GM12878 (cell line): Measurements from ENCODE around the gene HSF4. TPM values are rescaled to one million over a fixed set of nuclear protein-coding genes. Genes with fewer than 3 reads are reported as not detected.

Experiments
- ATAC-seq: fragments of 200-7000 bp; cut with Tn5 transposase; 3 replicates; pipeline ENCODE4 v1.9.1; 2020; ENCODE audit warnings: mild to moderate bottlenecking, moderate library complexity
- BruUV-seq: library from RNA; stranded (reverse); fragments of 400-500 nt; replicated peaks from 2 replicates; lab custom pipeline; 2021; lab: Mats Ljungman, UMichigan
- CTCF ChIA-PET: fragments of 300-600 bp; sonication (Branson Sonifier 250); formaldehyde crosslinking; extraction: SDS; loops from one replicate; lab custom pipeline; 2021; ENCODE audit warnings: inconsistent platforms; lab: Yijun Ruan, JAX
- POLR2A ChIA-PET: fragments of 350-600 bp; formaldehyde crosslinking; extraction: SDS; loops from one replicate; lab custom pipeline; 2021; ENCODE audit warnings: inconsistent platforms; lab: Charles Lee
- RAD21 ChIA-PET: fragments of 300-600 bp; sonication (Branson Sonifier 250); formaldehyde crosslinking; loops from one replicate; lab custom pipeline; 2023; ENCODE audit warnings: antibody characterized with exemption; ENCODE audit not compliant: unreplicated experiment; lab: Charles Lee
- SMC1A ChIA-PET: fragments of 300-600 bp; sonication (Branson Sonifier 250); formaldehyde crosslinking; loops from one replicate; lab custom pipeline; 2023; ENCODE audit not compliant: unreplicated experiment, uncharacterized antibody; lab: Charles Lee
- DNase-seq: peaks from one replicate; pipeline ENCODE4 v3.0.0-alpha.2; 2011; ENCODE audit warnings: low read depth, low spot score
- FAIRE-seq: peaks from 3 replicates; lab custom pipeline; 2011; peaks lifted over from hg19 to GRCh38; lab: Jason Lieb, UNC
- H2AFZ ChIP-seq: 2 replicates; pipeline ENCODE4 v1.6.0; 2011; ENCODE audit warnings: low read depth, low read length, control low read depth; ENCODE audit not compliant: control insufficient read depth
- H3K27ac ChIP-seq: 2 replicates; pipeline ENCODE4 v1.5.1; 2011; ENCODE audit warnings: control low read depth; ENCODE audit not compliant: control insufficient read depth, insufficient read depth
- H3K27me3 ChIP-seq, 2 experiments: replicated peaks in 1 of 2; 2 replicates each; pipeline versions ENCODE4 v1.6.0 to v1.6.1; 2011; ENCODE audit warnings: low read length in 1 of 2; ENCODE audit not compliant: control insufficient read depth in 2 of 2, insufficient read depth in 2 of 2
- H3K36me3 ChIP-seq, 2 experiments: 2 replicates each; pipeline ENCODE4 v1.5.1; 2011; ENCODE audit warnings: low read length in 1 of 2; ENCODE audit not compliant: control insufficient read depth in 2 of 2, insufficient read depth in 2 of 2
- H3K4me1 ChIP-seq: 2 replicates; pipeline ENCODE4 v1.6.1; 2011; ENCODE audit warnings: mild to moderate bottlenecking, low read length, moderate library complexity, mixed read lengths; ENCODE audit not compliant: control insufficient read depth, insufficient read depth
- H3K4me2 ChIP-seq: 2 replicates; pipeline ENCODE4 v1.6.0; 2011; ENCODE audit warnings: control low read depth; ENCODE audit not compliant: control insufficient read depth, insufficient read depth
- H3K4me3 ChIP-seq: fragments of 200-600 bp; sonication (generic); 2 replicates; pipeline ENCODE4 v1.5.1; 2016
- H3K79me2 ChIP-seq: 2 replicates; pipeline ENCODE4 v1.6.0; 2011; ENCODE audit warnings: low read length; ENCODE audit not compliant: control insufficient read depth, insufficient read depth
- H3K9ac ChIP-seq: 2 replicates; pipeline ENCODE4 v1.8.0; 2011; ENCODE audit warnings: low read length, control low read depth, mixed read lengths; ENCODE audit not compliant: control insufficient read depth, insufficient read depth
- H3K9me3 ChIP-seq: replicated peaks from 3 replicates; pipeline ENCODE4 v1.5.1; 2011; ENCODE audit warnings: mild to moderate bottlenecking, low read length; ENCODE audit not compliant: control insufficient read depth, insufficient read depth
- H4K20me1 ChIP-seq: 2 replicates; pipeline ENCODE4 v1.6.0; 2011; ENCODE audit not compliant: control insufficient read depth, insufficient read depth
- CTCF ChIP-seq, 3 experiments: IDR thresholded peaks in 2 of 3; conservative IDR thresholded peaks in 1 of 3; 2 replicates each; pipeline ENCODE4 v1.5.1; 2011; ENCODE audit warnings: low read depth in 3 of 3, low read length in 3 of 3, mild to moderate bottlenecking in 3 of 3, control low read depth in 2 of 3, moderate library complexity in 2 of 3, inconsistent platforms in 1 of 3, mixed read lengths in 1 of 3; ENCODE audit not compliant: control insufficient read depth in 2 of 3, insufficient read depth in 1 of 3; ENCODE audit errors: extremely low read depth in 1 of 3
- EGR1 ChIP-seq, 2 experiments: IDR thresholded peaks; 1 replicate in 1 of 2; 2 replicates in 1 of 2; pipeline ENCODE4 v1.6.1; 2011 to 2012; ENCODE audit warnings: low read depth in 2 of 2, low read length in 2 of 2, borderline replicate concordance in 1 of 2, mild to moderate bottlenecking in 1 of 2, moderate library complexity in 1 of 2
- NFIC ChIP-seq: IDR thresholded peaks from 2 replicates; pipeline ENCODE4 v1.6.1; 2012; ENCODE audit warnings: low read depth, mild to moderate bottlenecking, inconsistent platforms, low read length, moderate library complexity
- RAD21 ChIP-seq: IDR thresholded peaks from 2 replicates; pipeline ENCODE4 v1.6.1; 2011; ENCODE audit warnings: mild to moderate bottlenecking, low read depth, low read length, moderate library complexity; ENCODE audit not compliant: insufficient read depth
- SMC3 ChIP-seq: IDR thresholded peaks from 2 replicates; pipeline ENCODE4 v1.6.1; 2011; ENCODE audit warnings: low read length, improper control_type of control experiment, borderline replicate concordance
- ZBTB4 ChIP-seq: fragments of 450-650 bp; formaldehyde crosslinking; IDR thresholded peaks from 2 replicates; pipeline ENCODE4 v1.4.0; 2022; ENCODE audit warnings: mild to moderate bottlenecking, moderate library complexity
- ZNF622 ChIP-seq: fragments of 450-650 bp; IDR thresholded peaks from 2 replicates; pipeline ENCODE4 v1.6.1; 2017; ENCODE audit warnings: mild to moderate bottlenecking, inconsistent platforms
- WGBS: methylation state at CpG from one replicate; pipeline ENCODE4 v1.1.6; 2016; ENCODE audit warnings: low lambda C conversion rate; ENCODE audit not compliant: insufficient replicate concordance, insufficient coverage; ENCODE audit errors: missing lambda C conversion rate; 5-methylcytosine and 5-hydroxymethylcytosine counted together
- in situ Hi-C: fragments of 300-500 bp; cut with MboI; formaldehyde crosslinking; loops from 9 replicates; pipeline ENCODE4 v1.14.3; 2018; ENCODE audit warnings: mixed read lengths
- intact Hi-C: fragments of 100-400 bp; cut with micrococcal nuclease; formaldehyde crosslinking; loops from one replicate; pipeline ENCODE4 v1.14.2; 2022; ENCODE audit not compliant: unreplicated experiment
- polyA plus RNA-seq, 11 experiments: library from polyadenylated mRNA; depleted of rRNA in 4 of 11; unstranded in 6 of 11; stranded (reverse) in 5 of 11; fragments of >200 nt; fragmentation: Nextera tagmentation in 4 of 11; fragmentation: Illumina TruSeq in 1 of 11; extraction: Ambion mirVana in 4 of 11; extraction: Trizol in 1 of 11; gene quantifications; 1 replicate in 1 of 11; 2 replicates in 10 of 11; pipeline versions ENCODE4 v1.2.1 to v1.2.3, GENCODE V29; 2011 to 2016; ENCODE audit warnings: inconsistent platforms in 2 of 11, missing spikeins in 2 of 11, low read depth in 1 of 11
- total RNA-seq, 4 experiments: library from RNA; depleted of rRNA in 3 of 4; stranded (reverse); fragments of >200 nt in 3 of 4; fragmentation: Illumina TruSeq in 1 of 4; extraction: Trizol in 1 of 4; gene quantifications; 2 replicates each; pipeline versions ENCODE4 v1.2.1 to v1.2.3, GENCODE V29; 2013 to 2021
- TF ChIP-seq, protein P1 (sequence below): IDR thresholded peaks from 2 replicates; pipeline ENCODE4 v1.6.1; 2011; ENCODE audit warnings: borderline replicate concordance, low read depth, mild to moderate bottlenecking, moderate library complexity, low read length; ENCODE audit not compliant: insufficient read depth, poor library complexity, severe bottlenecking

Gene HSF4
- total and polyA plus RNA-seq, 10 of the 15 experiments (the other 5 are each of a cell fraction or from before 2014, with no cell fraction given) = 0.31 to 9.9 (median 2.6) TPM; not detected in 1

DNA sequence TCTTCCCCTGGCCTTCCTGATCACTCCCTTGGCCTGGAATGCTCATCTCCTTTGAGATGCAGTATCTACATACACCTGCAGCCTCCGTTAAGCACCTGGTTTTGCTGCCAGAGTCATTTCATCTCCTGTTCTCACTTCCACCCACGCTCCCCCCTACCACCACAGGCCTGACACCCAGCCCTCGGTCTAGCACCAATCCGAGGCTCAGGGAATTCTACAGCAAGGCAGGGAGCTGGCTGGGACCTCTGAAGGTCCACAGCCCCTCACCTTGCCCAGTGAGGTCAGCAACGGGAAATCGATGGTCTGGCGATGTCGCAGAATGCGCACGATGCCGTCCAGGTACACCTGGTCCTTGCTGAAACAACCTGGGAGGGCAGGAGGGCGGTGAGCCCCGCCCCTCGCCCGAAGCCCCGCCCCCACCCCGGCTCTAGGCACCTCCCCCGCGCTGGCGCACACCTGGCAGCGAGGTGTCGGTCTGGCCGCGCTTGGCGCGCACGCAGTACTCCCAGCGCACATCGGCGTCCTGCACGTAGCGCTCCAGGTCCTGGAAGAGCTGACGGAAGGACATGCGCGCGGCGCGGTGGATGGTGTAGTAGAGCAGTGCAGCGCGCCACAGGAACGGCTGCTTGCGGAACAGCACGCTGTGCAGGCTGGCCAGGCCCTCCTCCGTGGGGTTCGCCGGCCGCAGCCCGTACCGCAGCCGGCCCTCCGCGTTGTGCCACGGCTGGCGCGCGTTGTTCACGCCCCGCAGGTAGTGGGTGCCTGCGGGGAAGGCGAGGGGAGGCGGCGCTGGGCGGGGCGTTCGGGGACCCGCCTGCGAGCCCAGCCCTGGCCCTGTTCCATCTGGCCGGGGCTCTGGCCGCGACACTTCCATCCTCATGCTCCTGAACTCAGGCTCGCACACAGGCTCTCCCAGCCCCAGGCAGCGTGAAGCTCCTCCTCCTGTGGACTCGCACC, 13.5 kb downstream of the HSF4 start (continued):
- TF ChIP-seq EGR1 (IDR thresholded peaks at IDR 0.05; ENCODE audit: borderline replicate concordance in 1 of 2, low read depth in 2 of 2, low read length in 2 of 2) (peak in 1 of 2 experiments; percentile 49; a peak in 1 of 3 replicates), ZBTB4 (CRISPR knock-in tag) (no peak), ZNF622 (no peak)
- TF ChIP-seq, all 136 proteins: peak for 6

DNA sequence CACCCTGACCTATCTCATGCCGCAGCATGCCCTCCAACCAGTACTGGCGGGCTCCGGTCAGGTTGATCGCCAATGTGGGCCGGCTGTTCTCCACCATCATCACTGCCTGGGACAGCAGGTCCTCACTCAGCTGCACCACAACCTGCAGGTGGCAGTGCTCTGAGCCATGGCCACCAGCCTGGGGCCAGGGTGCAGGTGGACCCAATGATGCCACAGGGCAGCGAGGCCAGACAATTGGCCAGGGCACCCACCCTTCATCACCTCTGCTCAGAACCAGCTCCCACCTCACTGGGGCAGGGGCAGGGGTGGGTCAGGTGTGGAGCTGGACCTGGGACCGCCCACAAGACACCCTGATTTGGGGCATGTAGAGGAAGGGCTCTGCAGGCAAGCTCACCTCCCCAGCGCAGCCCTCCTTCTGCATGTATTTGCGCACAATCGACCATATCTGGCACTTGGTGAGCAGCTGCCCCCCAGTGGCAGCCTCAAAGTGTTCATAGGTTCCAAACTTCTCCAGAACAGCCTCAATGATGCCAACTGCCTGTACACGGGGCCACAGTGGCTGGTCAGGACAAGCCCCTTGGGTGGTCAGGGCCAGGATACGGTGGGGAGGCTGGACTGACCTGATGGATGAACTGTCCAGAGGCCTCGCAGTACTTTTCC, 15.0 kb downstream of the HSF4 start:
- BruUV-seq = no TSS peak
- H3K4me2 ChIP-seq = no peak overlapping the region
- intact Hi-C loops = no loop called here

More for the DNA sequence above, 15.0 kb downstream of the HSF4 start:
- no peaks in the 10 kb centered on the region for H3K9me3 ChIP-seq
- peaks cover 17% of the 10 kb centered on the region for H3K4me1 ChIP-seq
- no peaks in the 10 kb centered on the region for H3K27me3 ChIP-seq
- SMC1A ChIA-PET = interaction anchor here (0.7 to 1.1 kb wide), 2 partner anchors 17 to 19 kb away, joined by 3 read pairs; no protein-coding TSS in a partner anchor
- CTCF ChIA-PET = interaction anchor here (0.6 to 1.7 kb wide), 10 partner anchors 9 to 200 kb away, joined by 3 to 8 read pairs (median 4); partner anchors contain the start of genes FBXL8, NOL3 and TRADD
- RAD21 ChIA-PET = interaction anchor here (0.6 to 1.1 kb wide), 4 partner anchors 8 to 82 kb away, joined by 4 to 7 read pairs (median 4); no protein-coding TSS in a partner anchor
- no peak overlapping the region for H3K9ac ChIP-seq
- no peak overlapping the region for H3K4me3 ChIP-seq
- H4K20me1 ChIP-seq = no peaks in the 10 kb centered on the region; the same call in 1 of the 2 replicates
- peak; percentile 21; the same call in 1 of the 2 replicates for TF ChIP-seq SMC3
- TF ChIP-seq, protein P1, sequence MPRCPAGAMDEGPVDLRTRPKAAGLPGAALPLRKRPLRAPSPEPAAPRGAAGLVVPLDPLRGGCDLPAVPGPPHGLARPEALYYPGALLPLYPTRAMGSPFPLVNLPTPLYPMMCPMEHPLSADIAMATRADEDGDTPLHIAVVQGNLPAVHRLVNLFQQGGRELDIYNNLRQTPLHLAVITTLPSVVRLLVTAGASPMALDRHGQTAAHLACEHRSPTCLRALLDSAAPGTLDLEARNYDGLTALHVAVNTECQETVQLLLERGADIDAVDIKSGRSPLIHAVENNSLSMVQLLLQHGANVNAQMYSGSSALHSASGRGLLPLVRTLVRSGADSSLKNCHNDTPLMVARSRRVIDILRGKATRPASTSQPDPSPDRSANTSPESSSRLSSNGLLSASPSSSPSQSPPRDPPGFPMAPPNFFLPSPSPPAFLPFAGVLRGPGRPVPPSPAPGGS = no peak
- 0 out of 2 replicates have a peak, but pooled peaks have one; percentile 20 for TF ChIP-seq RAD21
- peak; percentile 24 to 49 (median 44); a peak in 4 of 6 replicates for TF ChIP-seq CTCF (IDR thresholded peaks at IDR 0.05 in 2 of 3, conservative IDR thresholded peaks at IDR 0.05 in 1 of 3; ENCODE audit: control insufficient read depth in 2 of 3, extremely low read depth in 1 of 3, insufficient read depth in 1 of 3, low read depth in 3 of 3, low read length in 3 of 3)
- TF ChIP-seq NFIC = no peak
- in situ Hi-C loops = no loop called here
- DNase-seq = no peak
- no peak for FAIRE-seq
- peaks cover 5% of the 10 kb centered on the region for H3K79me2 ChIP-seq
- no peaks in the 10 kb centered on the region for H3K36me3 ChIP-seq
- POLR2A ChIA-PET = no interaction called here
- 83% methylated on average over 12 of the region's 13 CpGs for WGBS
- H2AFZ ChIP-seq = no peak overlapping the region
- no peak overlapping the region for H3K27ac ChIP-seq
- no peak for ATAC-seq
